ENCODE data around the gene MT1B.

MT1B gene

GRCh38 chr16:56684256-56684925 is 32.7 kb downstream of the MT1B start:
- H3K9me3 ChIP-seq (ENCODE audit: control insufficient read depth, insufficient read depth, low read length) = no peaks in the 10 kb centered on the region
- no peaks in the 10 kb centered on the region for H3K9me2 ChIP-seq (replicated peaks; ENCODE audit: control insufficient read depth, low read length)
- no peak overlapping the region for H3K4me3 ChIP-seq (ENCODE audit: low read length)
- no peak overlapping the region for H3K27ac ChIP-seq (ENCODE audit: low read depth, low read length)
- H3K4me2 ChIP-seq (ENCODE audit: low read length) = no peak overlapping the region
- peaks cover 14% of the 10 kb centered on the region for H3K4me1 ChIP-seq (ENCODE audit: control insufficient read depth, low read length)
- no peaks in the 10 kb centered on the region for H3K36me3 ChIP-seq (ENCODE audit: control insufficient read depth, low read length)
- H3K79me2 ChIP-seq (ENCODE audit: control insufficient read depth, low read length) = no peaks in the 10 kb centered on the region
- H4K20me1 ChIP-seq (ENCODE audit: control insufficient read depth, insufficient read depth, low read depth, low read length) = no peaks in the 10 kb centered on the region
- no peaks in the 10 kb centered on the region for H3F3A ChIP-seq (ENCODE audit: control insufficient read depth, insufficient read depth)
- H3K27me3 ChIP-seq (ENCODE audit: control insufficient read depth, low read length) = peaks cover 25% of the 10 kb centered on the region
- TF ChIP-seq CTCF (IDR thresholded peaks at IDR 0.05; ENCODE audit: low read depth, low read length, poor library complexity, severe bottlenecking) (no peak), EZH2phosphoT487 (IDR thresholded peaks at IDR 0.05; ENCODE audit: borderline replicate concordance, low read length) (no peak)

GRCh38 chr16:56684926-56685590 is 33.4 kb downstream of the MT1B start:
- no peak overlapping the region for H3K4me3 ChIP-seq (ENCODE audit: low read length)
- H3K9me3 ChIP-seq (ENCODE audit: control insufficient read depth, insufficient read depth, low read length) = no peaks in the 10 kb centered on the region
- H3K4me2 ChIP-seq (ENCODE audit: low read length) = no peak overlapping the region
- peaks cover 31% of the 10 kb centered on the region for H3K27me3 ChIP-seq (ENCODE audit: control insufficient read depth, low read length)
- no peaks in the 10 kb centered on the region for H3F3A ChIP-seq (ENCODE audit: control insufficient read depth, insufficient read depth)
- no peaks in the 10 kb centered on the region for H4K20me1 ChIP-seq (ENCODE audit: control insufficient read depth, insufficient read depth, low read depth, low read length)
- no peaks in the 10 kb centered on the region for H3K9me2 ChIP-seq (replicated peaks; ENCODE audit: control insufficient read depth, low read length)
- H3K4me1 ChIP-seq (ENCODE audit: control insufficient read depth, low read length) = peaks cover 14% of the 10 kb centered on the region
- no peak overlapping the region for H3K27ac ChIP-seq (ENCODE audit: low read depth, low read length)
- no peaks in the 10 kb centered on the region for H3K79me2 ChIP-seq (ENCODE audit: control insufficient read depth, low read length)
- no peaks in the 10 kb centered on the region for H3K36me3 ChIP-seq (ENCODE audit: control insufficient read depth, low read length)
- TF ChIP-seq EZH2phosphoT487 (IDR thresholded peaks at IDR 0.05; ENCODE audit: borderline replicate concordance, low read length) (no peak), CTCF (IDR thresholded peaks at IDR 0.05; ENCODE audit: low read depth, low read length, poor library complexity, severe bottlenecking) (no peak)

GRCh38 chr16:56686758-56687157 is 35.1 kb downstream of the MT1B start:
- no peaks in the 10 kb centered on the region for H3K36me3 ChIP-seq (ENCODE audit: control insufficient read depth, low read length)
- peaks cover 26% of the 10 kb centered on the region for H3K27me3 ChIP-seq (ENCODE audit: control insufficient read depth, low read length)

More at GRCh38 chr16:56686758-56687157, 35.1 kb downstream of the MT1B start:
- Histone ChIP-seq H3K4me3 (ENCODE audit: low read length) (no peak overlapping the region), H4K20me1 (ENCODE audit: control insufficient read depth, insufficient read depth, low read depth, low read length) (no peaks in the 10 kb centered on the region), H3K9me2 (replicated peaks; ENCODE audit: control insufficient read depth, low read length) (no peaks in the 10 kb centered on the region), H3K4me1 (ENCODE audit: control insufficient read depth, low read length) (peaks cover 12% of the 10 kb centered on the region), H3K9me3 (ENCODE audit: control insufficient read depth, insufficient read depth, low read length) (no peaks in the 10 kb centered on the region), H3K27ac (ENCODE audit: low read depth, low read length) (no peak overlapping the region), H3F3A (ENCODE audit: control insufficient read depth, insufficient read depth) (no peaks in the 10 kb centered on the region), H3K4me2 (ENCODE audit: low read length) (no peak overlapping the region), H3K79me2 (ENCODE audit: control insufficient read depth, low read length) (no peaks in the 10 kb centered on the region)
- no peak for TF ChIP-seq EZH2phosphoT487 (IDR thresholded peaks at IDR 0.05; ENCODE audit: borderline replicate concordance, low read length)
- TF ChIP-seq CTCF (IDR thresholded peaks at IDR 0.05; ENCODE audit: low read depth, low read length, poor library complexity, severe bottlenecking) = no peak
